Right atrium auricular region (tissue), 2 donors: ENCODE measurements around the gene DBNDD1. TPM values are rescaled to one million over a fixed set of nuclear protein-coding genes. Genes with fewer than 3 reads are reported as not detected.

Source experiments
- DNase-seq: peaks from one replicate; pipeline ENCODE4 v3.0.0-alpha.2; 2019; ENCODE audit warnings: low spot score
- H3K27ac ChIP-seq, 2 donors: fragments of 200-600 bp; sonication (generic); 1 replicate in 1 of 2; 2 replicates in 1 of 2; pipeline ENCODE4 v1.5.1; 2016 to 2019
- H3K27me3 ChIP-seq, 2 donors: fragments of 200-600 bp; sonication (generic); one replicate each; pipeline versions ENCODE4 v1.5.1 to v1.6.0; 2017 to 2019
- H3K36me3 ChIP-seq: fragments of 200-600 bp; sonication (generic); one replicate; pipeline ENCODE4 v1.5.1; 2016
- H3K4me1 ChIP-seq, 2 donors: fragments of 200-600 bp; sonication (generic); one replicate each; pipeline versions ENCODE4 v1.5.1 to v1.6.0; 2017 to 2019
- H3K4me3 ChIP-seq, 2 donors: fragments of 200-600 bp; sonication (generic); 1 replicate in 1 of 2; 2 replicates in 1 of 2; pipeline ENCODE4 v1.5.1; 2017 to 2019; ENCODE audit warnings: mild to moderate bottlenecking in 1 of 2, moderate library complexity in 1 of 2
- H3K9me3 ChIP-seq, 2 donors: fragments of 200-600 bp; sonication (generic); one replicate each; pipeline ENCODE4 v1.5.1; 2019
- total RNA-seq, 2 donors: library from RNA; depleted of rRNA; stranded (reverse); fragments of >200 nt; gene quantifications; one replicate each; pipeline ENCODE4 v1.1.0, GENCODE V29; 2016
- TF ChIP-seq, protein P1 (sequence below), 2 donors: fragments of 200-600 bp; sonication (generic); IDR thresholded peaks; one replicate each; pipeline ENCODE4 v1.5.1; 2019; ENCODE audit warnings: antibody characterized with exemption in 2 of 2

The DBNDD1 gene
- total RNA-seq, 2 donors from 2014 or later = 2.9 to 6.2 TPM

DNA sequence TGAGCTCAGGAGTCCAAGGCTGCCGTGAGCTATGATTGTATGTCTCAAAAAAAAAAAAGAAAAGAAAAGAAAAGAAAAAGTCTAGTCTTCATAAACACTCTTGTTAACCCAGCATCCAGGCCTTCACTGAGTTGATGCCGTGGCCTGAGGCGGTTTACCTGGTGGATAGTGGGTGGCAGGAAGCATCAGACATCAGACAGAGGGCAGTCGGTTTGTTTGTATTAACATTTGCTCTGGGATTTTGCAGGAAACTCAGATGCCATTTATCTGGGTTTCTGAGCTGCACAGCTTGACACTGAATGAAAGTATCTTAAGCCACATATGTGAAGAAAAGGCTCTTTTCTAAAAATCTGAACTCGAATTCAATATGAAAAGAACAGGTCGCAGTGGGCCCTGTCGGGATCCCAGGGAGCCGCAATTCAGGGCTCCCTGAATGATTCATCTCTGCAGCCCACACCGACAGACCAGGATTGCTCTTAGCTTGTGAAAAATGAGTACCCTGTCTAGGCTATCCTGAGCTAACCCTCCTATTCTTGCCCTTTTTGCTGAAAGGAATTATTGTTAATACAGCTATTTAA lies 1.1 kb upstream of the DBNDD1 start:
- DNase-seq = no peak

DNA sequence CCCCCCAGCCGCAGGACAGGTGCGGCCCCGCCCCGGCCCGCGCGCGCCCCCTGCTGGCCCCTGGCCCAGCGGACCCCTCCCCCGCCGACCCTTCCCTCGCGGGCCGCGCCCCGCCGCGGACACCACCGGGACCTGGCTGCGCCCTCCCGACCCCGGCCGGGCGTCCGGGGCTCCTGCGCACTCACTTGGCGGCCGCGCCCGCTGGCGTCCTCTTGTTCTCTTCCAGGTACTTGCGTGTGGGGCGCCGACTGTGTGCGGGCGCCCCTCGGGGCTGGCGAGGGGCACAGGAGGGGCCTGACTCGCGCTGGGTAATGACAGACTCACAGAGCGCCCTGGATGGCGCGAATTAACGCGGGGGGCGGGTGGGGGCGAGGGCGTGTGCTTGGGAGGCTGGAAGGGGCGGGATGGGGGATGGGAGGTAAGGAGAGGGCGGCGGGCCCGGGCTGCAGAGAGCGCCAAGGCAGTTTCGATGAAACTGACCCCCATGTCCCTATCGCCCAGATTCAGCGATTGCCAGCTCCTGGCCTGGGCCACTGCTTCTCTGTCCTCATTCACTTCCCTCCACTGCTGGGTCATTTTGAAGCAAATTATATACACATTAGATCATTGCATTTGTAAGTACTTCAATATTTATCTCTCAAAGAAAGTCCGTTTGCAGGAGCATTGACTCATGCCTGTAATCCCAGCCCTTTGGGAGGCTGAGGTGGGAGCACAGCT lies 445 bp upstream of the DBNDD1 start:
- Histone ChIP-seq H3K4me1 (peaks cover 0 to 34% of the 10 kb centered on the region in 2 donors), H3K4me3 (peak overlapping the region; percentile 66 to 76), H3K27ac (no peak overlapping the region), H3K27me3 (no peaks in the 10 kb centered on the region), H3K36me3 (no peaks in the 10 kb centered on the region), H3K9me3 (no peaks in the 10 kb centered on the region)
- TF ChIP-seq, protein P1, sequence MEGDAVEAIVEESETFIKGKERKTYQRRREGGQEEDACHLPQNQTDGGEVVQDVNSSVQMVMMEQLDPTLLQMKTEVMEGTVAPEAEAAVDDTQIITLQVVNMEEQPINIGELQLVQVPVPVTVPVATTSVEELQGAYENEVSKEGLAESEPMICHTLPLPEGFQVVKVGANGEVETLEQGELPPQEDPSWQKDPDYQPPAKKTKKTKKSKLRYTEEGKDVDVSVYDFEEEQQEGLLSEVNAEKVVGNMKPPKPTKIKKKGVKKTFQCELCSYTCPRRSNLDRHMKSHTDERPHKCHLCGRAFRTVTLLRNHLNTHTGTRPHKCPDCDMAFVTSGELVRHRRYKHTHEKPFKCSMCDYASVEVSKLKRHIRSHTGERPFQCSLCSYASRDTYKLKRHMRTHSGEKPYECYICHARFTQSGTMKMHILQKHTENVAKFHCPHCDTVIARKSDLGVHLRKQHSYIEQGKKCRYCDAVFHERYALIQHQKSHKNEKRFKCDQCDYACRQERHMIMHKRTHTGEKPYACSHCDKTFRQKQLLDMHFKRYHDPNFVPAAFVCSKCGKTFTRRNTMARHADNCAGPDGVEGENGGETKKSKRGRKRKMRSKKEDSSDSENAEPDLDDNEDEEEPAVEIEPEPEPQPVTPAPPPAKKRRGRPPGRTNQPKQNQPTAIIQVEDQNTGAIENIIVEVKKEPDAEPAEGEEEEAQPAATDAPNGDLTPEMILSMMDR (IDR thresholded peaks at IDR 0.05) = peak; percentile 39 to 40
- no peak for DNase-seq

More for the DNA sequence above, 1.1 kb upstream of the DBNDD1 start:
- H3K4me1 ChIP-seq = peaks cover 0 to 34% of the 10 kb centered on the region in 2 donors
- H3K9me3 ChIP-seq = no peaks in the 10 kb centered on the region
- H3K36me3 ChIP-seq = no peaks in the 10 kb centered on the region
- no peak overlapping the region for H3K27ac ChIP-seq
- H3K27me3 ChIP-seq = no peaks in the 10 kb centered on the region
- H3K4me3 ChIP-seq = no peak overlapping the region
- TF ChIP-seq, protein P1 (IDR thresholded peaks at IDR 0.05) = no peak

DNA sequence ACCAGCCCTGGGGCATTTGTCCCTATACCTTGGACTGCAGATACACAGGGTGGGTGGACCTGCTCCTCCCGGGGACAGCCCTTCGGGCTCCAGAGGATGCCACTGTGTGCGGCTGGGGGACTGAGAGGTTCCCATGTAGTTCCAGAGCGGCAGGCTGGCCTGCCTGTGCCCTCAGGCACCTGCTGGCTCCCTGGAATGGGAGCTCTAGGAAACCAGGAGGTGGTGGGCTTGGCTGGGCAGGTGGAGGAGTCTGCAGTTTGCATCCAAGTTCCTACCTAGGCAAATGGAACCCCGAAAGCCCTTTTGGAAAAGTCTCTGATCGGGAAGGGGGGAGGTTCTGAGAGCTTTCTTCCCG lies 982 bp downstream of the DBNDD1 start:
- Histone ChIP-seq H3K27me3 (no peaks in the 10 kb centered on the region), H3K36me3 (no peaks in the 10 kb centered on the region), H3K4me3 (peak overlapping the region in 1 of 2 donors; percentile 76), H3K27ac (no peak overlapping the region), H3K9me3 (no peaks in the 10 kb centered on the region), H3K4me1 (peaks cover 0 to 32% of the 10 kb centered on the region in 2 donors)
- DNase-seq = no peak
- TF ChIP-seq, protein P1 (IDR thresholded peaks at IDR 0.05) = no peak

DNA sequence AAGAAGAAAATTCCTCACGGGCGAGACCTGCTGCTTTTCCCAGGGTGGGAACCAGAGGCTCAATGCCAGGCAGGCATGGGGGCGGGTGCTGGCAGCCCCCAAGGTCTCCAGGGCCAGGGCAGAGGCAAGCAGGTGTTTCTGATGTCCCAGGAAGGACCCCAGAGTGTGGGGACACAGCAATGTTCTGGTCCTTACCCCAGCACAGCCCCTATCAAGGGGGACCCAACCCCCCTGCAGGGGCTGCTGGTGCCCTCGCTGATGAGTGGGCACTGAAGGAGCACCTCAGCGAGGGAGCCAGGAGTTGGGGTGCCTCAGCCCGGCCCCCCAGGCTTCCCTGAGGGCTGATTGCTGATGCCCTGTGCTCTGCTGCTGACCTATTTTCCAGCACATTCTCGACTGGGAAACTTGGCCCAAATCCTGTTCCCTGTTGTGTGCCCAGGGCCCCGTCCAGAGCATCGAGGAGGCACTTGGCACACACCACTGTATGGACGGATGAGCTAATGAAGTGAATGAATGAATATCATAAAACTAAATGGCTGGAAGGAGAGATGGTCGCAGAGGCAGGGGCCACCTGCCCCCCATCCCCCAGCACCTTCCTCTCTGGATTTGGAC lies 2.8 kb downstream of the DBNDD1 start:
- Histone ChIP-seq H3K27me3 (no peaks in the 10 kb centered on the region), H3K4me3 (no peak overlapping the region), H3K27ac (no peak overlapping the region), H3K36me3 (no peaks in the 10 kb centered on the region), H3K9me3 (no peaks in the 10 kb centered on the region), H3K4me1 (peaks cover 0 to 20% of the 10 kb centered on the region in 2 donors)
- DNase-seq = no peak
- TF ChIP-seq, protein P1 (IDR thresholded peaks at IDR 0.05) = no peak

DNA sequence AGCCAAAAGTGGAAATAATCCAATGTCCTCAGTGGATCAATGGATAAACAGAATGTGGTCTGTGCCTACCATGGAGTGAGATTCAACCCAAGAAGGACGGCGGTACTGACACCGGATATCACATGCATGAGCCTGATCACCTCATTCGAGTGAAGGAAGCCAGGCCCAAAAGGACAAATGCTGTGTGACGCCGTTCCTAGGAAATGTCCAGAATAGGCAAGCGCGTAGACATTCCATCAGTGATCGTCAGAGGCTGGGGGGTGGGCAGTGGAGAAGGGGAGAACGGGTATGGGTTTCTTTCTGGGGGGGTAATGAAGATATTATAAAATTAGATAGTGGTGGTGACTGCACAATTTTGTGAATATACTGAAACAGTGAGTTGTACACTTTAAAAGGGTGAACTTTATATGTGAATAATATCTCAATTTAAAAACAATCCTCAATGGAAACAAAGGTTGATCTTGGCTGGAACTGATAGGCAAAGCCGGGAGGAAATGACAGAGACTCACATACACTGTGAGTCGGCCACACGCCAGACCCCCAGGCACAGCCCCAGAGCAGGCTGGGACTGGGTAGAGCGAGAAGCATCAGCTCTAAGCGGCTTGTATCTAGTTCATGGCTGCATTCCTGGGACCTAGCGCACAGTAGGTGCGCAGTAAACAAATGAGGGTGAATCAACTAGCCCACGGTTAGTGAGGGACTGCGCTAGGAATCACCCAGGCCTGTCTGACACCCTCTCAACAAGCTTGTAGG lies 3.5 kb downstream of the DBNDD1 start:
- peaks cover 0 to 20% of the 10 kb centered on the region in 2 donors for H3K4me1 ChIP-seq
- no peak for DNase-seq
- H3K36me3 ChIP-seq = no peaks in the 10 kb centered on the region

More for the DNA sequence above, 3.5 kb downstream of the DBNDD1 start:
- H3K9me3 ChIP-seq = no peaks in the 10 kb centered on the region
- H3K27me3 ChIP-seq = no peaks in the 10 kb centered on the region
- TF ChIP-seq, protein P1 (IDR thresholded peaks at IDR 0.05) = no peak
- no peak overlapping the region for H3K27ac ChIP-seq
- H3K4me3 ChIP-seq = no peak overlapping the region
